ENCODE results near the gene RPS13. TPM values are rescaled to one million over a fixed set of nuclear protein-coding genes. Genes with fewer than 3 reads are reported as not detected.
A peak's percentile ranks its signal among the peaks of the same experiment; 100 is the strongest.

The RPS13 gene
- total and polyA plus RNA-seq, 9 of the 15 experiments (the other 6 are each of a cell fraction or from before 2014, with no cell fraction given) = 1,267 to 3,714 (median 1,762) TPM

DNA sequence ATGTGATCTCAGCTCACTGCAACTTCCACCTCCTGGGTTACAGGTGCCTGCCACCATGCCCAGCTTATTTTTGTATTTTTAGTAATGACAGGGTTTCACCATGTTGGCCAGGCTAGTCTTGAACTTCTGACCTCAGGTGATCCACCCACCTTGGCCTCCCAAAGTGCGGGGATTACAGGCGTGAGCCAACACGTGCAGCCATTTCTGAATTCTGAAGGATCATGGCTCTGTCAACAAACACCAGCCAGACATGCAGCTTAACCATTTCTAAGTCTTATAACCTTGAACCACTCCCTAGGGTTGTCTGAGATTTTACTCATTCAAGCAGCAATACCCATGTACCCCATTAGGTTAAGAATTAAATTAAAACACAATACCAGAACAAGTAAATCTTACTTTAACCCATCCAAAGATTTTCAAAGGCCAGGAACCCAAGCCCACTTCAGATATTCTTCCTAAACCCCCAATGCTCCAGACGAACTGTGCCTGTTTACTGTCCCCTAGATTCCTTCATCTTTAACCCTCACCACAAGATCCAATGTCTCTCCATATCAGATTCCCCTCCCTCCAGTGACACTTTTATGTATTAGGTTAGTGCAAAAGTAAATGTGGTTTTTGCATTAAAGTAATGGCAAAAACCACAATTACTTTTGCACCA lies 4.0 kb downstream of the RPS13 start (continued):
- TF ChIP-seq, protein P1, sequence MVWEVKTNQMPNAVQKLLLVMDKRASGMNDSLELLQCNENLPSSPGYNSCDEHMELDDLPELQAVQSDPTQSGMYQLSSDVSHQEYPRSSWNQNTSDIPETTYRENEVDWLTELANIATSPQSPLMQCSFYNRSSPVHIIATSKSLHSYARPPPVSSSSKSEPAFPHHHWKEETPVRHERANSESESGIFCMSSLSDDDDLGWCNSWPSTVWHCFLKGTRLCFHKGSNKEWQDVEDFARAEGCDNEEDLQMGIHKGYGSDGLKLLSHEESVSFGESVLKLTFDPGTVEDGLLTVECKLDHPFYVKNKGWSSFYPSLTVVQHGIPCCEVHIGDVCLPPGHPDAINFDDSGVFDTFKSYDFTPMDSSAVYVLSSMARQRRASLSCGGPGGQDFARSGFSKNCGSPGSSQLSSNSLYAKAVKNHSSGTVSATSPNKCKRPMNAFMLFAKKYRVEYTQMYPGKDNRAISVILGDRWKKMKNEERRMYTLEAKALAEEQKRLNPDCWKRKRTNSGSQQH (CRISPR knock-in tag; IDR thresholded peaks at IDR 0.05) = peak; percentile 52; the same call in 1 of the 2 replicates
- TF ChIP-seq ZNF41 (CRISPR knock-in tag; conservative IDR thresholded peaks at IDR 0.05) = 0 out of 2 replicates have a peak, but pooled peaks have one; percentile 11
- TF ChIP-seq POLR2H (tag; IDR thresholded peaks at IDR 0.05; ENCODE audit: low read depth) = peak; percentile 19; the same call in 1 of the 2 replicates
- TF ChIP-seq POLR2B (IDR thresholded peaks at IDR 0.05; ENCODE audit: low read depth, partially characterized antibody) = peak; percentile 56
- 0 out of 2 replicates have a peak, but pooled peaks have one; percentile 30 for TF ChIP-seq POLR2AphosphoS2 (IDR thresholded peaks at IDR 0.05; ENCODE audit: low read length)
- no peak for TF ChIP-seq ZNF785 (CRISPR knock-in tag; IDR thresholded peaks at IDR 0.05)
- no peak for TF ChIP-seq POLR2G (IDR thresholded peaks at IDR 0.05; ENCODE audit: low read depth, low read length)
- TF ChIP-seq ZZZ3 (IDR thresholded peaks at IDR 0.05) = no peak
- TF ChIP-seq GTF2F1 (IDR thresholded peaks at IDR 0.05; ENCODE audit: low read depth, low read length) = no peak
- TF ChIP-seq, protein P2, sequence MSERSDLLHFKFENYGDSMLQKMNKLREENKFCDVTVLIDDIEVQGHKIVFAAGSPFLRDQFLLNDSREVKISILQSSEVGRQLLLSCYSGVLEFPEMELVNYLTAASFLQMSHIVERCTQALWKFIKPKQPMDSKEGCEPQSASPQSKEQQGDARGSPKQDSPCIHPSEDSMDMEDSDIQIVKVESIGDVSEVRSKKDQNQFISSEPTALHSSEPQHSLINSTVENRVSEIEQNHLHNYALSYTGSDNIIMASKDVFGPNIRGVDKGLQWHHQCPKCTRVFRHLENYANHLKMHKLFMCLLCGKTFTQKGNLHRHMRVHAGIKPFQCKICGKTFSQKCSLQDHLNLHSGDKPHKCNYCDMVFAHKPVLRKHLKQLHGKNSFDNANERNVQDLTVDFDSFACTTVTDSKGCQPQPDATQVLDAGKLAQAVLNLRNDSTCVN (CRISPR knock-in tag; IDR thresholded peaks at IDR 0.05) = 0 out of 2 replicates have a peak, but pooled peaks have one; percentile 23
- no peak for TF ChIP-seq FOXP1 (CRISPR knock-in tag; IDR thresholded peaks at IDR 0.05)
- peak; percentile 47; the same call in 1 of the 2 replicates for TF ChIP-seq POLR2AphosphoS5 (IDR thresholded peaks at IDR 0.05; ENCODE audit: control insufficient read depth, insufficient read depth, low read depth, low read length)
